Measurements from ENCODE around the gene RABEP2. TPM values are rescaled to one million over a fixed set of nuclear protein-coding genes. Genes with fewer than 3 reads are reported as not detected.

The RABEP2 gene
- total RNA-seq, 1 donor from 2014 or later: 17.7 TPM

DNA sequence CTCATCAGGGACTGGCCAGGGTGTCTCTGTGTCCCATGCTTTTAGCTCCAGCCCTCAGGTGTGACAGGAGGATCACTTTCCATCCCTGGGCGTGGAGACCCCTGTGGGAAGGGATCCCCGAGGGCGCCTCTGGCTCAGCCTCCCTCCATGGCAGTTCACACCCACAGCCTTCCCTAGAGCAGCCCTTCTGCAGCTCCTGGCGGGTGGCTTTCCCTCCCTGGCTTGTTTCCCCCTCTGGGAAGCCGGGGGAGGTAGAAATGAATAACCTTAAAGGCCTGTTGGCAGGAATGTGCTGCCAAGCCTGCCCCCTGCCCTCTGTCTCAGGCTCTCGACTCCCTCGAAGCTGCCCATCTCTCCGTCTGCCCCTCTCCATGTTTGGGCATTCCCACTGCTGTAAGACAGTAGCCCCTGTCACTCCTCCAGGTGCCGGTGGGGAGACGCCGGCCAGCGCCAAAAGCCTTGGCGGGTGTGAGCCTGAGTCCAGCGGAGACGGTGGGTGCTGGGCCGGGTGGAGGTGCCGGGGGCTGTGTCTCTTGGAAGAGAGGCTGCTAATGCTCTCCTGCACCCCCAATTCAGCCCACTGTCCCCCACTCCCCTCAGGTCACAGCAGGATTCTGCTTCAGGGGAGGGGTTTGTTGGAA is 48.9 kb downstream of the RABEP2 start:
- TF ChIP-seq, protein P1, sequence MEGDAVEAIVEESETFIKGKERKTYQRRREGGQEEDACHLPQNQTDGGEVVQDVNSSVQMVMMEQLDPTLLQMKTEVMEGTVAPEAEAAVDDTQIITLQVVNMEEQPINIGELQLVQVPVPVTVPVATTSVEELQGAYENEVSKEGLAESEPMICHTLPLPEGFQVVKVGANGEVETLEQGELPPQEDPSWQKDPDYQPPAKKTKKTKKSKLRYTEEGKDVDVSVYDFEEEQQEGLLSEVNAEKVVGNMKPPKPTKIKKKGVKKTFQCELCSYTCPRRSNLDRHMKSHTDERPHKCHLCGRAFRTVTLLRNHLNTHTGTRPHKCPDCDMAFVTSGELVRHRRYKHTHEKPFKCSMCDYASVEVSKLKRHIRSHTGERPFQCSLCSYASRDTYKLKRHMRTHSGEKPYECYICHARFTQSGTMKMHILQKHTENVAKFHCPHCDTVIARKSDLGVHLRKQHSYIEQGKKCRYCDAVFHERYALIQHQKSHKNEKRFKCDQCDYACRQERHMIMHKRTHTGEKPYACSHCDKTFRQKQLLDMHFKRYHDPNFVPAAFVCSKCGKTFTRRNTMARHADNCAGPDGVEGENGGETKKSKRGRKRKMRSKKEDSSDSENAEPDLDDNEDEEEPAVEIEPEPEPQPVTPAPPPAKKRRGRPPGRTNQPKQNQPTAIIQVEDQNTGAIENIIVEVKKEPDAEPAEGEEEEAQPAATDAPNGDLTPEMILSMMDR (IDR thresholded peaks at IDR 0.05; ENCODE audit: borderline replicate concordance): no peak
- Histone ChIP-seq H3K27ac (replicated peaks) (no peak overlapping the region), H3K4me3 (no peak overlapping the region)

DNA sequence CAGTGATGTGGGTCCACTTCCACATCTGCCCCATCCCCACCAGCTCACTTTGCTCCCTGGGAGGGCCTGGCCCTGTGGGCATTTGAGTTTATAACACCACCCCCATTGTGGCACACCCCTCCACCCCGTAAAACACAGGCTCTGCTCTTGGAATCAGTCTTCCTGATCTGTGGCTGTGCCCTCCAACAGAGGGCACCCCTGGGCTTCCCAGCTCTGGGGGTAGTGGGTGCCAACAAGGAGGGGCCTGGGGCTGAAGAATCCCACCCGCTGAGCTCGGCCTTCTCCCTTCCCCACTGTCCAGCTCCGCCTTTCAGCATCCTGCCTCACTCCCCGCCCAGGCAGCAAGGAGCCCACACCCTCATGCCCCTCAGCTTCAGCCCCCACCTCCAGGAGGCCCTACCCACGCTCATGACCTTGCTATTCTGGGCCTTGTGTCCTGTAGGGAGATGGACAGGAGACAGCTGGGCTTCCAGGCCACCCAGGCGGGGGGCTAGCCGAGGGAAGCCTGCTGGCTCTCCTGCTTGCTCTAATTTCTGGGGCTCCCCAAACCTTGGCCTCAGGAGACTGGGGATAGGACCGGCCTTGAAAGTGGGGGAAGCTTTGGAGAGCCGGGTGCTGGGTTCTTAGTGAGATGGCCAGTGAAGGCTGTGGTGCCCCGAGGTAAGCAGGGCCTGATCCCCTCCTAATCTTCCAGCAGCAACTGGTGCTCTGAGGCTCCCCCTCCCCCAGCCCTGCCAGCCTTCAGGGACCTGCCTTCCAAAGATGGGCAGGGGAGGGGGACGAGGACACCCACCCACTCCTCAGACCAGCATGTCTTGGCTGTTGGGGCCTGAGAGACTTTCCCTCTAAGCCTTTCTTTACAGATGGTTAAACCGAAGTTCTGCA is 49.7 kb downstream of the RABEP2 start:
- Histone ChIP-seq H3K27ac (replicated peaks) (no peak overlapping the region), H3K27me3 (ENCODE audit: low read depth) (peaks cover 1% of the 10 kb centered on the region), H3K4me3 (no peak overlapping the region), H3K9me3 (replicated peaks) (no peaks in the 10 kb centered on the region), H3K36me3 (peaks cover 44% of the 10 kb centered on the region), H3K4me1 (peaks cover 12% of the 10 kb centered on the region)
- intact Hi-C loops (cut with micrococcal nuclease): no loop called here
- DNase-seq: no peak
- TF ChIP-seq, protein P1 (IDR thresholded peaks at IDR 0.05; ENCODE audit: borderline replicate concordance): no peak

More for the DNA sequence above, 48.9 kb downstream of the RABEP2 start:
- peaks cover 9% of the 10 kb centered on the region for H3K27me3 ChIP-seq (ENCODE audit: low read depth)
- H3K9me3 ChIP-seq (replicated peaks): no peaks in the 10 kb centered on the region
- H3K4me1 ChIP-seq: peaks cover 15% of the 10 kb centered on the region
- no peak for DNase-seq
- intact Hi-C loops (cut with micrococcal nuclease): no loop called here
- H3K36me3 ChIP-seq: peaks cover 36% of the 10 kb centered on the region

DNA sequence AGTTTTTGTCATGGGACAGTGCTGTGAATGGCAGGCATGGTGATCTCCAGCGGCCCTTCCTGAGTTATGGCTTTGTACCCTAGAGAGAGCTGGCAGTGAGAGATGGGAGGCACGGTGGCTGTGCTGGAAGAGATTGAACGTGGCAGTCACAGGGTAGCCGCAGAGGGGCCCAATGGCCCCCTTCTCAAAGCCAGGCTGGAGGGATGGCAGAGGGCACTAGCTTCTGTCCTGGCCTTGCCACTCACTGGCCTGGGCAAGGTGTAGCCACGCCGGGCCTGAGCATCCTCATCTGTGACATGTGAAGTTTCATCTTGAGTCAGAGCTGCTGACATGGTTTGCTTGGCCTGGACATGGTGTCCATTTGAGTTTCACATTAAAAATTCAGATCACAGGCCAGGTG is 50.6 kb downstream of the RABEP2 start:
- Histone ChIP-seq H3K4me1 (peaks cover 4% of the 10 kb centered on the region), H3K4me3 (no peak overlapping the region), H3K27ac (replicated peaks) (no peak overlapping the region), H3K36me3 (peaks cover 54% of the 10 kb centered on the region), H3K27me3 (ENCODE audit: low read depth) (no peaks in the 10 kb centered on the region), H3K9me3 (replicated peaks) (no peaks in the 10 kb centered on the region)
- TF ChIP-seq, protein P1 (IDR thresholded peaks at IDR 0.05; ENCODE audit: borderline replicate concordance): no peak
- DNase-seq: no peak
- intact Hi-C loops (cut with micrococcal nuclease): no loop called here

- intact Hi-C loops (cut with micrococcal nuclease): no loop called here
- H3K4me1 ChIP-seq: no peaks in the 10 kb centered on the region
- no peaks in the 10 kb centered on the region for H3K9me3 ChIP-seq (replicated peaks)
- H3K4me3 ChIP-seq: no peak overlapping the region
- TF ChIP-seq, protein P1 (IDR thresholded peaks at IDR 0.05; ENCODE audit: borderline replicate concordance): peak; percentile 65
- H3K36me3 ChIP-seq: peaks cover 61% of the 10 kb centered on the region
- H3K27me3 ChIP-seq (ENCODE audit: low read depth): no peaks in the 10 kb centered on the region
- no peak for DNase-seq
- no peak overlapping the region for H3K27ac ChIP-seq (replicated peaks)
These were observed 51.4 kb downstream of the RABEP2 start for GRCh38 chr16:28873543-28874201.

- H3K4me3 ChIP-seq: no peak overlapping the region
- intact Hi-C loops (cut with micrococcal nuclease): no loop called here
These were observed 52.1 kb downstream of the RABEP2 start for GRCh38 chr16:28872952-28873351.

More at GRCh38 chr16:28872952-28873351, 52.1 kb downstream of the RABEP2 start:
- Histone ChIP-seq H3K27ac (replicated peaks) (no peak overlapping the region), H3K27me3 (ENCODE audit: low read depth) (no peaks in the 10 kb centered on the region), H3K9me3 (replicated peaks) (no peaks in the 10 kb centered on the region), H3K36me3 (peaks cover 68% of the 10 kb centered on the region), H3K4me1 (no peaks in the 10 kb centered on the region)
- TF ChIP-seq, protein P1 (IDR thresholded peaks at IDR 0.05; ENCODE audit: borderline replicate concordance): no peak
- no peak for DNase-seq
